GM23338 (cell line): Measurements from ENCODE around the gene CDH23. TPM values are rescaled to one million over a fixed set of nuclear protein-coding genes. Genes with fewer than 3 reads are reported as not detected.

Experiments
- ATAC-seq: fragments of 200-7000 bp; cut with Tn5 transposase; 3 replicates; pipeline ENCODE4 v1.9.1; 2020
- DNase-seq: peaks from one replicate; pipeline ENCODE4 v3.0.0-alpha.2; 2015; ENCODE audit warnings: low spot score
- H2AFZ ChIP-seq: fragments of 200-600 bp; sonication (generic); 2 replicates; pipeline ENCODE4 v1.8.0; 2016; ENCODE audit warnings: antibody characterized with exemption, mild to moderate bottlenecking, moderate library complexity
- H3F3A ChIP-seq: fragments of 200-600 bp; sonication (generic); replicated peaks from 2 replicates; pipeline ENCODE4 v1.8.0; 2017; ENCODE audit warnings: antibody characterized with exemption, mixed run types, low read depth
- H3K27ac ChIP-seq: fragments of 200-600 bp; sonication (generic); 2 replicates; pipeline ENCODE4 v1.6.1; 2016; ENCODE audit warnings: low read depth
- H3K27me3 ChIP-seq: fragments of 200-600 bp; sonication (generic); 2 replicates; pipeline ENCODE4 v1.8.0; 2016; ENCODE audit warnings: mild to moderate bottlenecking, mixed run types, moderate library complexity; ENCODE audit not compliant: insufficient read depth
- H3K36me3 ChIP-seq: fragments of 200-600 bp; sonication (generic); 2 replicates; pipeline ENCODE4 v1.8.0; 2016; ENCODE audit warnings: mild to moderate bottlenecking; ENCODE audit not compliant: insufficient read depth
- H3K4me1 ChIP-seq: fragments of 200-600 bp; sonication (generic); 2 replicates; pipeline ENCODE4 v1.8.0; 2016; ENCODE audit warnings: mild to moderate bottlenecking, moderate library complexity; ENCODE audit not compliant: insufficient read depth
- H3K4me2 ChIP-seq: fragments of 200-600 bp; sonication (generic); 2 replicates; pipeline ENCODE4 v1.7.1; 2017; ENCODE audit warnings: mixed run types
- H3K4me3 ChIP-seq: fragments of 200-600 bp; sonication (generic); 2 replicates; pipeline ENCODE4 v1.6.1; 2016; ENCODE audit warnings: mixed run types
- H3K79me2 ChIP-seq: fragments of 200-600 bp; sonication (generic); replicated peaks from 2 replicates; pipeline ENCODE4 v1.8.0; 2017; ENCODE audit warnings: mild to moderate bottlenecking; ENCODE audit not compliant: insufficient read depth
- H3K9me2 ChIP-seq: fragments of 200-600 bp; sonication (generic); 2 replicates; pipeline ENCODE4 v1.8.0; 2017; ENCODE audit not compliant: insufficient read depth
- H4K20me1 ChIP-seq: fragments of 200-600 bp; sonication (generic); replicated peaks from 2 replicates; pipeline ENCODE4 v1.8.0; 2017; ENCODE audit warnings: mild to moderate bottlenecking; ENCODE audit not compliant: insufficient read depth
- H3K27ac Mint-ChIP-seq: 2 replicates; pipeline ENCODE4 v1.8.0; 2020; ENCODE audit warnings: inconsistent platforms, mild to moderate bottlenecking, moderate library complexity, mixed read lengths
- H3K27me3 Mint-ChIP-seq: 3 replicates; pipeline ENCODE4 v1.8.0; 2022; ENCODE audit warnings: low read depth, mild to moderate bottlenecking, moderate library complexity, mixed read lengths, inconsistent platforms; ENCODE audit not compliant: insufficient read depth, poor library complexity
- H3K36me3 Mint-ChIP-seq: 3 replicates; pipeline ENCODE4 v1.8.0; 2021; ENCODE audit warnings: low read depth, mild to moderate bottlenecking, inconsistent platforms, moderate library complexity, mixed read lengths
- H3K4me1 Mint-ChIP-seq: 3 replicates; pipeline ENCODE4 v1.8.0; 2020; ENCODE audit warnings: mild to moderate bottlenecking, inconsistent platforms, mixed read lengths
- H3K4me3 Mint-ChIP-seq: 3 replicates; pipeline ENCODE4 v1.8.0; 2021; ENCODE audit warnings: moderate library complexity, mild to moderate bottlenecking, inconsistent platforms, mixed read lengths
- H3K9me3 Mint-ChIP-seq: 3 replicates; pipeline ENCODE4 v1.8.0; 2020; ENCODE audit warnings: moderate library complexity, mild to moderate bottlenecking, inconsistent platforms, mixed read lengths
- CREB1 ChIP-seq: fragments of 250-450 bp; sonication (Bioruptor Pico); IDR thresholded peaks from 2 replicates; pipeline ENCODE4 v1.5.0; 2020; ENCODE audit warnings: low read depth, mild to moderate bottlenecking, moderate library complexity
- EZH2 ChIP-seq: fragments of 200-600 bp; sonication (generic); IDR thresholded peaks from one replicate; pipeline ENCODE4 v1.8.0; 2017; ENCODE audit warnings: antibody characterized with exemption, mild to moderate bottlenecking, low read depth; ENCODE audit not compliant: unreplicated experiment
- EZH2phosphoT487 ChIP-seq: fragments of 200-600 bp; sonication (generic); IDR thresholded peaks from one replicate; pipeline ENCODE4 v1.8.1; 2018; ENCODE audit warnings: antibody characterized with exemption; ENCODE audit not compliant: unreplicated experiment
- JUNB ChIP-seq: IDR thresholded peaks from one replicate; pipeline ENCODE4 v1.6.1; 2016; ENCODE audit warnings: antibody characterized with exemption; ENCODE audit not compliant: unreplicated experiment
- NANOG ChIP-seq: IDR thresholded peaks from 2 replicates; pipeline ENCODE4 v1.6.1; 2016; ENCODE audit warnings: antibody characterized with exemption, borderline replicate concordance
- POLR2AphosphoS5 ChIP-seq: IDR thresholded peaks from 2 replicates; pipeline ENCODE4 v1.6.1; 2016; ENCODE audit warnings: antibody characterized with exemption, low read depth
- STAT1 ChIP-seq: IDR thresholded peaks from one replicate; pipeline ENCODE4 v1.6.1; 2016; ENCODE audit warnings: antibody characterized with exemption; ENCODE audit not compliant: unreplicated experiment
- ZNF114 ChIP-seq: fragments of 250-450 bp; sonication (Bioruptor Pico); IDR thresholded peaks from 2 replicates; pipeline ENCODE4 v1.5.0; 2020; ENCODE audit warnings: mild to moderate bottlenecking, moderate library complexity
- ZNF331 ChIP-seq: fragments of 250-450 bp; sonication (Bioruptor Pico); IDR thresholded peaks from 2 replicates; pipeline ENCODE4 v1.5.0; 2020; ENCODE audit warnings: low read depth, mild to moderate bottlenecking, moderate library complexity
- polyA plus RNA-seq: library from polyadenylated mRNA; unstranded; fragments of >200 nt; fragmentation: Nextera tagmentation; extraction: Ambion mirVana; gene quantifications from 2 replicates; pipeline ENCODE4 v1.2.1, GENCODE V29; 2016
- total RNA-seq: library from RNA; depleted of rRNA; stranded (reverse); fragments of >200 nt; shearing (Covaris generic); gene quantifications from 2 replicates; pipeline ENCODE4 v1.2.3, GENCODE V29; 2014
- TF ChIP-seq, protein P1 (sequence below), 2 experiments: fragments of 200-600 bp in 1 of 2; sonication (generic) in 1 of 2; conservative IDR thresholded peaks; 2 replicates each; pipeline versions ENCODE4 v1.5.1 to v1.6.1; 2016 to 2017; ENCODE audit warnings: antibody characterized with exemption in 2 of 2, low read depth in 2 of 2, mild to moderate bottlenecking in 2 of 2, moderate library complexity in 1 of 2
- TF ChIP-seq, protein P2 (sequence below): IDR thresholded peaks from 2 replicates; pipeline ENCODE4 v1.6.1; 2016; ENCODE audit warnings: antibody characterized with exemption
- TF ChIP-seq, protein P3 (sequence below): IDR thresholded peaks from one replicate; pipeline ENCODE4 v1.6.1; 2018; ENCODE audit warnings: antibody characterized with exemption; ENCODE audit not compliant: unreplicated experiment

CDH23 gene
- total and polyA plus RNA-seq, 2 experiments from 2014 or later = 0.95 to 4.3 TPM

DNA sequence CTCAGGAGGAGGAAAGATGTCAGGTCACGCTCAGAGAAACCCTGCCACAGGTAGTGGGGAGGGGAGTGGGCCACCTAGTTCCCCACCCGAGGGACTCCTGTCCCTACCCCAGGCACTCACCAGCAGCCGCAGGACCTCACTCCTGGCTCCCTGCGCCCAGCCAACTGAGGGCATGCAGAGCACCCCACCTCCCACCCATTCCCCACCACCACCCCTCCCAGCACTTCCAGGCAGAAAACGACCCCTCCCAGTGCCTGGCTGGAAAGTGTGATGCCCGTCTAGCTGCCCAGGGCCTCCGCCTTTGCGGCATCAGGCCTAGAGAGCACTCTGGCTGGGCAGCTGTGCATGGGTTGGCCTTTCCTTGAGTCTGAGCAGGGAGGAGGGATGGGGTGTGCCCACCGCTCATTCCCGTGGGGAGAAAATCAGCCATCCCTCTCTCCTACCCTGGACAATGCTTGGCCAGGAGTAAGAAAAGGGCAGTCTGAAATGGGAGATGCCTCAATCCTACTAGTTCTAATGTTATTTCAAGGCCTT lies 321.5 kb downstream of the CDH23 start (continued):
- TF ChIP-seq, protein P1, sequence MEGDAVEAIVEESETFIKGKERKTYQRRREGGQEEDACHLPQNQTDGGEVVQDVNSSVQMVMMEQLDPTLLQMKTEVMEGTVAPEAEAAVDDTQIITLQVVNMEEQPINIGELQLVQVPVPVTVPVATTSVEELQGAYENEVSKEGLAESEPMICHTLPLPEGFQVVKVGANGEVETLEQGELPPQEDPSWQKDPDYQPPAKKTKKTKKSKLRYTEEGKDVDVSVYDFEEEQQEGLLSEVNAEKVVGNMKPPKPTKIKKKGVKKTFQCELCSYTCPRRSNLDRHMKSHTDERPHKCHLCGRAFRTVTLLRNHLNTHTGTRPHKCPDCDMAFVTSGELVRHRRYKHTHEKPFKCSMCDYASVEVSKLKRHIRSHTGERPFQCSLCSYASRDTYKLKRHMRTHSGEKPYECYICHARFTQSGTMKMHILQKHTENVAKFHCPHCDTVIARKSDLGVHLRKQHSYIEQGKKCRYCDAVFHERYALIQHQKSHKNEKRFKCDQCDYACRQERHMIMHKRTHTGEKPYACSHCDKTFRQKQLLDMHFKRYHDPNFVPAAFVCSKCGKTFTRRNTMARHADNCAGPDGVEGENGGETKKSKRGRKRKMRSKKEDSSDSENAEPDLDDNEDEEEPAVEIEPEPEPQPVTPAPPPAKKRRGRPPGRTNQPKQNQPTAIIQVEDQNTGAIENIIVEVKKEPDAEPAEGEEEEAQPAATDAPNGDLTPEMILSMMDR (conservative IDR thresholded peaks at IDR 0.05; ENCODE audit: low read depth in 2 of 2) = no peak
- TF ChIP-seq STAT1 (no peak), EZH2phosphoT487 (no peak), ZNF331 (no peak), JUNB (no peak), POLR2AphosphoS5 (no peak), CREB1 (no peak), EZH2 (no peak), NANOG (no peak), ZNF114 (CRISPR knock-in tag) (no peak)
- TF ChIP-seq, protein P2, sequence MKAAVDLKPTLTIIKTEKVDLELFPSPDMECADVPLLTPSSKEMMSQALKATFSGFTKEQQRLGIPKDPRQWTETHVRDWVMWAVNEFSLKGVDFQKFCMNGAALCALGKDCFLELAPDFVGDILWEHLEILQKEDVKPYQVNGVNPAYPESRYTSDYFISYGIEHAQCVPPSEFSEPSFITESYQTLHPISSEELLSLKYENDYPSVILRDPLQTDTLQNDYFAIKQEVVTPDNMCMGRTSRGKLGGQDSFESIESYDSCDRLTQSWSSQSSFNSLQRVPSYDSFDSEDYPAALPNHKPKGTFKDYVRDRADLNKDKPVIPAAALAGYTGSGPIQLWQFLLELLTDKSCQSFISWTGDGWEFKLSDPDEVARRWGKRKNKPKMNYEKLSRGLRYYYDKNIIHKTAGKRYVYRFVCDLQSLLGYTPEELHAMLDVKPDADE = no peak
- TF ChIP-seq, protein P3, sequence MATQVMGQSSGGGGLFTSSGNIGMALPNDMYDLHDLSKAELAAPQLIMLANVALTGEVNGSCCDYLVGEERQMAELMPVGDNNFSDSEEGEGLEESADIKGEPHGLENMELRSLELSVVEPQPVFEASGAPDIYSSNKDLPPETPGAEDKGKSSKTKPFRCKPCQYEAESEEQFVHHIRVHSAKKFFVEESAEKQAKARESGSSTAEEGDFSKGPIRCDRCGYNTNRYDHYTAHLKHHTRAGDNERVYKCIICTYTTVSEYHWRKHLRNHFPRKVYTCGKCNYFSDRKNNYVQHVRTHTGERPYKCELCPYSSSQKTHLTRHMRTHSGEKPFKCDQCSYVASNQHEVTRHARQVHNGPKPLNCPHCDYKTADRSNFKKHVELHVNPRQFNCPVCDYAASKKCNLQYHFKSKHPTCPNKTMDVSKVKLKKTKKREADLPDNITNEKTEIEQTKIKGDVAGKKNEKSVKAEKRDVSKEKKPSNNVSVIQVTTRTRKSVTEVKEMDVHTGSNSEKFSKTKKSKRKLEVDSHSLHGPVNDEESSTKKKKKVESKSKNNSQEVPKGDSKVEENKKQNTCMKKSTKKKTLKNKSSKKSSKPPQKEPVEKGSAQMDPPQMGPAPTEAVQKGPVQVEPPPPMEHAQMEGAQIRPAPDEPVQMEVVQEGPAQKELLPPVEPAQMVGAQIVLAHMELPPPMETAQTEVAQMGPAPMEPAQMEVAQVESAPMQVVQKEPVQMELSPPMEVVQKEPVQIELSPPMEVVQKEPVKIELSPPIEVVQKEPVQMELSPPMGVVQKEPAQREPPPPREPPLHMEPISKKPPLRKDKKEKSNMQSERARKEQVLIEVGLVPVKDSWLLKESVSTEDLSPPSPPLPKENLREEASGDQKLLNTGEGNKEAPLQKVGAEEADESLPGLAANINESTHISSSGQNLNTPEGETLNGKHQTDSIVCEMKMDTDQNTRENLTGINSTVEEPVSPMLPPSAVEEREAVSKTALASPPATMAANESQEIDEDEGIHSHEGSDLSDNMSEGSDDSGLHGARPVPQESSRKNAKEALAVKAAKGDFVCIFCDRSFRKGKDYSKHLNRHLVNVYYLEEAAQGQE = no peak

DNA sequence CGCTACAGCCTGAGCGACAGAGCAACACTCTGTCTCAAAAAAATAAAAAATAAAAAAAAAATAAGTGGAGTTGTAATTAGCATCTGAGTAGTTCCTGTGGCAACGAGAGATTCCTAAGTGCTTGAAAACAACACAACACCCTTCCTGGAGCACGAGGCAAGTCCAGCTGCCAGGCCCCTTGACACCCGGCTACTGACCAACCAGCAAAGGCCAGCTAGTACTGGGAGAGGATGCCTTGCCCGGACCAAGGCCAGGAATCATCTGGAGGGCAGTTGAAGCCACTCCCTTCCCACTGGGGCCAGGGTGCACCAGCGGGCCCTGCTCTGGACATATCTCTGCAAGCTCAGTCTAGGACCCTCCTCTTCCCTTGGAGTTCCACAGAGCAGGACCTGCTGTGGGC lies 322.3 kb downstream of the CDH23 start:
- Mint-ChIP-seq H3K9me3 (no peaks in the 10 kb centered on the region), H3K4me1 (peaks cover 7% of the 10 kb centered on the region; the same call in 2 of the 3 replicates), H3K27me3 (peaks cover 24% of the 10 kb centered on the region), H3K4me3 (no peak overlapping the region), H3K27ac (no peak overlapping the region), H3K36me3 (no peaks in the 10 kb centered on the region)
- Histone ChIP-seq H3K79me2 (no peaks in the 10 kb centered on the region), H2AFZ (no peak overlapping the region), H3K27me3 (no peaks in the 10 kb centered on the region), H4K20me1 (no peaks in the 10 kb centered on the region), H3K4me2 (no peak overlapping the region), H3F3A (no peaks in the 10 kb centered on the region), H3K9me2 (no peaks in the 10 kb centered on the region), H3K4me3 (no peak overlapping the region), H3K27ac (no peak overlapping the region), H3K36me3 (no peaks in the 10 kb centered on the region), H3K4me1 (peaks cover under 1% of the 10 kb centered on the region; the same call in 1 of the 2 replicates)
- TF ChIP-seq ZNF331 (no peak), JUNB (no peak), STAT1 (no peak)
- TF ChIP-seq, protein P2 = no peak
- TF ChIP-seq, protein P3 = no peak
- DNase-seq = no peak
- ATAC-seq = no peak
